ENCODE results near the gene TTBK2.

GRCh38 chr15:42879443-42879842 is 41.1 kb downstream of the TTBK2 start:
- TF ChIP-seq CTCF (IDR thresholded peaks at IDR 0.05) (no peak), POLR2A (IDR thresholded peaks at IDR 0.05) (no peak), POLR2AphosphoS5 (IDR thresholded peaks at IDR 0.05) (no peak), EP300 (IDR thresholded peaks at IDR 0.05; ENCODE audit: low read depth) (no peak)

All from transverse colon (tissue), 4 donors.